H9 (cell line): Measurements from ENCODE around the gene SLC6A3. TPM values are rescaled to one million over a fixed set of nuclear protein-coding genes. Genes with fewer than 3 reads are reported as not detected.

ENCODE experiments used
- DNase-seq: peaks from one replicate; pipeline ENCODE4 v3.0.0-alpha.2; 2017
- H2AFZ ChIP-seq: one replicate; pipeline ENCODE4 v1.6.1; 2013; ENCODE audit warnings: mild to moderate bottlenecking, low read length, control low read depth, moderate library complexity
- H2AK5ac ChIP-seq: 2 replicates; pipeline ENCODE4 v1.6.1; 2013; ENCODE audit warnings: low read length, control low read depth, mixed read lengths; ENCODE audit not compliant: insufficient read length
- H2BK120ac ChIP-seq: one replicate; pipeline ENCODE4 v1.6.1; 2013; ENCODE audit warnings: low read depth, mild to moderate bottlenecking, low read length, control low read depth, inconsistent platforms; ENCODE audit not compliant: poor library complexity, severe bottlenecking
- H2BK12ac ChIP-seq: 2 replicates; pipeline ENCODE4 v1.6.1; 2013; ENCODE audit warnings: low read length, control low read depth, mixed read lengths, low read depth; ENCODE audit not compliant: insufficient read length
- H2BK15ac ChIP-seq: 2 replicates; pipeline ENCODE4 v1.6.1; 2013; ENCODE audit warnings: low read depth, low read length, control low read depth
- H2BK20ac ChIP-seq: one replicate; pipeline ENCODE4 v1.6.1; 2013; ENCODE audit warnings: low read depth, mild to moderate bottlenecking, low read length, control low read depth, inconsistent platforms; ENCODE audit not compliant: poor library complexity, severe bottlenecking
- H2BK5ac ChIP-seq: 2 replicates; pipeline ENCODE4 v1.6.1; 2013; ENCODE audit warnings: low read length, control low read depth, mixed read lengths; ENCODE audit not compliant: insufficient read length
- H3K14ac ChIP-seq: 2 replicates; pipeline ENCODE4 v1.6.1; 2013; ENCODE audit warnings: low read length, control low read depth; ENCODE audit not compliant: insufficient read depth
- H3K18ac ChIP-seq: 2 replicates; pipeline ENCODE4 v1.6.1; 2013; ENCODE audit warnings: low read depth, mild to moderate bottlenecking, mixed read lengths, low read length, control low read depth; ENCODE audit not compliant: insufficient read length
- H3K23ac ChIP-seq: 2 replicates; pipeline ENCODE4 v1.6.1; 2013; ENCODE audit warnings: low read length, control low read depth, mixed read lengths, low read depth; ENCODE audit not compliant: insufficient read length
- H3K23me2 ChIP-seq: 2 replicates; pipeline ENCODE4 v1.6.1; 2013; ENCODE audit warnings: low read depth, mild to moderate bottlenecking, mixed read lengths, low read length, control low read depth; ENCODE audit not compliant: insufficient read length, poor library complexity, severe bottlenecking
- H3K27ac ChIP-seq: 2 replicates; pipeline ENCODE4 v1.5.1; 2013; ENCODE audit warnings: low read length, control low read depth, mixed read lengths, low read depth; ENCODE audit not compliant: insufficient read length
- H3K27me3 ChIP-seq: 2 replicates; pipeline ENCODE4 v1.6.1; 2013; ENCODE audit warnings: low read length, control low read depth, inconsistent platforms; ENCODE audit not compliant: insufficient read depth
- H3K4ac ChIP-seq: 2 replicates; pipeline ENCODE4 v1.6.1; 2013; ENCODE audit warnings: low read depth, mild to moderate bottlenecking, control low read depth, inconsistent platforms, low read length, moderate library complexity
- H3K4me1 ChIP-seq: 2 replicates; pipeline ENCODE4 v1.6.1; 2013; ENCODE audit warnings: low read length, control low read depth, inconsistent platforms; ENCODE audit not compliant: insufficient read depth
- H3K4me2 ChIP-seq: 2 replicates; pipeline ENCODE4 v1.6.1; 2013; ENCODE audit warnings: low read length, control low read depth, mixed read lengths; ENCODE audit not compliant: insufficient read length, insufficient read depth
- H3K56ac ChIP-seq: 2 replicates; pipeline ENCODE4 v1.6.1; 2013; ENCODE audit warnings: low read depth, mild to moderate bottlenecking, mixed read lengths, low read length, control low read depth; ENCODE audit not compliant: insufficient read length
- H3K79me1 ChIP-seq: 2 replicates; pipeline ENCODE4 v1.6.1; 2013; ENCODE audit warnings: low read depth, mild to moderate bottlenecking, moderate library complexity, low read length, control low read depth, inconsistent platforms; ENCODE audit not compliant: insufficient read depth, poor library complexity, severe bottlenecking
- H3K79me2 ChIP-seq: 2 replicates; pipeline ENCODE4 v1.6.1; 2013; ENCODE audit warnings: low read length, control low read depth, inconsistent platforms; ENCODE audit not compliant: insufficient read depth
- H3K9ac ChIP-seq: 2 replicates; pipeline ENCODE4 v1.6.1; 2013; ENCODE audit warnings: low read length, control low read depth, mixed read lengths; ENCODE audit not compliant: insufficient read length; ENCODE audit errors: extremely low read depth
- H3K9me3 ChIP-seq: one replicate; pipeline ENCODE4 v1.6.1; 2013; ENCODE audit warnings: low read depth, low read length, inconsistent platforms; ENCODE audit not compliant: control insufficient read depth
- H3T11ph ChIP-seq: one replicate; pipeline ENCODE4 v1.6.1; 2013; ENCODE audit warnings: mild to moderate bottlenecking, low read length, control low read depth, inconsistent platforms
- H4K20me1 ChIP-seq: one replicate; pipeline ENCODE4 v1.6.1; 2013; ENCODE audit not compliant: control insufficient read depth, insufficient read length, insufficient read depth
- H4K5ac ChIP-seq: 2 replicates; pipeline ENCODE4 v1.6.1; 2013; ENCODE audit warnings: low read depth, mild to moderate bottlenecking, mixed read lengths, low read length, control low read depth; ENCODE audit not compliant: insufficient read length
- H4K8ac ChIP-seq: replicated peaks from 2 replicates; pipeline ENCODE4 v1.6.1; 2013; ENCODE audit warnings: low read length, control low read depth, mixed read lengths, low read depth; ENCODE audit not compliant: insufficient read length
- H4K91ac ChIP-seq: 2 replicates; pipeline ENCODE4 v1.6.1; 2013; ENCODE audit warnings: low read depth, mild to moderate bottlenecking, moderate library complexity, mixed read lengths, low read length, control low read depth; ENCODE audit not compliant: insufficient read length
- H3K27ac Mint-ChIP-seq, 3 experiments: 2 replicates in 2 of 3; 3 replicates in 1 of 3; pipeline ENCODE4 v1.8.0; 2020 to 2021; ENCODE audit warnings: mixed read lengths in 3 of 3, mild to moderate bottlenecking in 1 of 3, moderate library complexity in 1 of 3
- H3K27me3 Mint-ChIP-seq: 2 replicates; pipeline ENCODE4 v1.8.0; 2021; ENCODE audit warnings: low read depth, mild to moderate bottlenecking, moderate library complexity, mixed read lengths
- H3K36me3 Mint-ChIP-seq, 3 experiments: 2 replicates in 2 of 3; 3 replicates in 1 of 3; pipeline ENCODE4 v1.8.0; 2020 to 2021; ENCODE audit warnings: low read depth in 3 of 3, mixed read lengths in 3 of 3; ENCODE audit not compliant: insufficient read depth in 1 of 3
- H3K4me1 Mint-ChIP-seq, 2 experiments: 2 replicates each; pipeline ENCODE4 v1.8.0; 2020; ENCODE audit warnings: mixed read lengths in 2 of 2
- H3K4me3 Mint-ChIP-seq, 2 experiments: 2 replicates in 1 of 2; 3 replicates in 1 of 2; pipeline ENCODE4 v1.8.0; 2020 to 2021; ENCODE audit warnings: mild to moderate bottlenecking in 2 of 2, mixed read lengths in 2 of 2, moderate library complexity in 1 of 2
- H3K9me3 Mint-ChIP-seq, 2 experiments: 2 replicates in 1 of 2; 3 replicates in 1 of 2; pipeline ENCODE4 v1.8.0; 2020; ENCODE audit warnings: mild to moderate bottlenecking in 2 of 2, mixed read lengths in 2 of 2, moderate library complexity in 1 of 2
- CTCF ChIP-seq: fragments of 200-600 bp; sonication (generic); conservative IDR thresholded peaks from 3 replicates; pipeline ENCODE4 v1.8.0; 2021; ENCODE audit warnings: antibody characterized with exemption, mild to moderate bottlenecking
- WGBS: extraction: QIAGEN DNeasy Blood & Tissue Kit; methylation state at CpG from one replicate; pipeline ENCODE4 v1.1.7; 2013; ENCODE audit warnings: missing lambda C conversion rate, low lambda C conversion rate, mixed read lengths; ENCODE audit not compliant: insufficient read length; ENCODE audit errors: extremely low coverage; 5-methylcytosine and 5-hydroxymethylcytosine counted together
- total RNA-seq: library from RNA; stranded (reverse); gene quantifications from 2 replicates; pipeline ENCODE4 v1.2.1, GENCODE V29; 2021

The SLC6A3 gene
- total RNA-seq, 1 experiment from 2014 or later, result 0.61 TPM

GRCh38 chr5:1366514-1366913, 78.7 kb downstream of the SLC6A3 start:
- H4K20me1 ChIP-seq, result no peaks in the 10 kb centered on the region
- H3K23ac ChIP-seq, result no peak overlapping the region
- no peak overlapping the region for H4K91ac ChIP-seq
- no peak overlapping the region for H4K5ac ChIP-seq
- Mint-ChIP-seq H3K36me3 (no peaks in the 10 kb centered on the region), H3K27me3 (peaks cover 41% of the 10 kb centered on the region), H3K4me3 (no peak overlapping the region), H3K9me3 (no peaks in the 10 kb centered on the region; a peak in 1 of 5 replicates), H3K27ac (no peak overlapping the region), H3K4me1 (peaks cover 7 to 10% of the 10 kb centered on the region in 2 experiments)
- no peak overlapping the region for H2BK15ac ChIP-seq
- no peaks in the 10 kb centered on the region for H3K79me1 ChIP-seq
- no peak overlapping the region for H3K56ac ChIP-seq
- no peak for DNase-seq
- H3K9ac ChIP-seq, result no peak overlapping the region
- no peak overlapping the region for H2AFZ ChIP-seq
- H3K27me3 ChIP-seq, result no peaks in the 10 kb centered on the region
- H2AK5ac ChIP-seq, result no peak overlapping the region
- no peak overlapping the region for H3K27ac ChIP-seq
- H3K14ac ChIP-seq, result no peak overlapping the region
- H3K18ac ChIP-seq, result no peak overlapping the region
- no peak overlapping the region for H3K4me2 ChIP-seq
- H3K9me3 ChIP-seq, result no peaks in the 10 kb centered on the region
- no peaks in the 10 kb centered on the region for H3K23me2 ChIP-seq
- H2BK12ac ChIP-seq, result no peak overlapping the region
- H2BK120ac ChIP-seq, result no peak overlapping the region
- H3K4ac ChIP-seq, result no peak overlapping the region
- TF ChIP-seq CTCF, result no peak
- no peak overlapping the region for H4K8ac ChIP-seq
- H3K4me1 ChIP-seq, result no peaks in the 10 kb centered on the region
- no peak overlapping the region for H2BK5ac ChIP-seq
- no CpG with 5 or more reads among the region's 14 CpGs for WGBS
- no peak overlapping the region for H3T11ph ChIP-seq
- no peaks in the 10 kb centered on the region for H3K79me2 ChIP-seq
- H2BK20ac ChIP-seq, result no peak overlapping the region
